Measurements from ENCODE around the gene ADAMTS19.

DNA sequence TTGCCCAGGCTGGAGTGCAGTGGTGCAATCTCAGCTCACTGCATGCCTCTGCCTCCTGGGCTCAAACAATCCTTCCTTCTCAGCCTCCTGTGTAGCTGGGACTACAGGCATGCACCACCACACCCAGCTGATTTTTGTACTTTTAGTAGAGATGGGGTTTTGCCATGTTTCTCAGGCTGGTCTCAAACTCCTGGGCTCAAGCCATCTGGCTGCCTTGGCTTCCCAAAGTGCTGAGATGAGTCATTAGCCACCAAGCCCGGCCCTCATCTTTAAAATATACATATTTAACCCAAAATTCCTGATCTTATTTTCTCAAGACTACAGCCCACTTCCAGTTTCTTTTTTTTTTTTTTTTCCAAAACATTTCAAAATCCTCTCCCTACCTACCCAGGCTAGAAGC is 256.1 kb downstream of the ADAMTS19 start:
- TF ChIP-seq RAD21 (IDR thresholded peaks at IDR 0.05; ENCODE audit: low read depth) (no peak), EP300 (IDR thresholded peaks at IDR 0.05; ENCODE audit: borderline replicate concordance) (no peak)
- TF ChIP-seq, protein P1, sequence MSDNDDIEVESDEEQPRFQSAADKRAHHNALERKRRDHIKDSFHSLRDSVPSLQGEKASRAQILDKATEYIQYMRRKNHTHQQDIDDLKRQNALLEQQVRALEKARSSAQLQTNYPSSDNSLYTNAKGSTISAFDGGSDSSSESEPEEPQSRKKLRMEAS (IDR thresholded peaks at IDR 0.05), result no peak
